Right lobe of liver (tissue), 4 donors: ENCODE results near the gene WFIKKN2.

Experiments used
- CTCF ChIP-seq, 4 donors: fragments of 200-600 bp in 3 of 4; fragments of 450-650 bp in 1 of 4; IDR thresholded peaks; one replicate each; pipeline versions ENCODE4 v1.5.1 to v1.8.0; 2016 to 2022; ENCODE audit warnings: antibody characterized with exemption in 4 of 4, mild to moderate bottlenecking in 2 of 4
- POLR2A ChIP-seq: fragments of 450-650 bp; IDR thresholded peaks from one replicate; pipeline ENCODE4 v1.6.1; 2017; ENCODE audit warnings: antibody characterized with exemption, mild to moderate bottlenecking
- donor health status: DM: no; HTN: no; CAD: no.
- donor health status: DM: no; HTN: no; CAD: no.
- donor health status: DM: no; HTN: yes; CAD: no.

GRCh38 chr17:50872710-50873424 lies 37.5 kb downstream of the WFIKKN2 start:
- TF ChIP-seq CTCF (IDR thresholded peaks at IDR 0.05): no peak
- no peak for TF ChIP-seq POLR2A
